Stimulated activated naive CD8-positive, alpha-beta T cell treated with anti-CD3 and anti-CD28 coated beads, Interleukin-15, Interleukin-2, amounts not matched to agents 100 ng/mL and 50 ng/mL, for 24 hours (primary cell): ENCODE measurements around the gene CUL1.

Source experiments
- H3K27ac Mint-ChIP-seq: one replicate; pipeline ENCODE4 v1.8.0; 2021; ENCODE audit warnings: mild to moderate bottlenecking, mixed read lengths
- H3K27me3 Mint-ChIP-seq: one replicate; pipeline ENCODE4 v1.8.0; 2021; ENCODE audit warnings: mixed read lengths
- H3K36me3 Mint-ChIP-seq: one replicate; pipeline ENCODE4 v1.8.0; 2021; ENCODE audit warnings: low read depth, mixed read lengths
- H3K4me1 Mint-ChIP-seq: one replicate; pipeline ENCODE4 v1.8.0; 2021; ENCODE audit warnings: low read depth, mixed read lengths
- H3K4me3 Mint-ChIP-seq: one replicate; pipeline ENCODE4 v1.8.0; 2021; ENCODE audit warnings: mild to moderate bottlenecking, mixed read lengths
- H3K9me3 Mint-ChIP-seq: one replicate; pipeline ENCODE4 v1.8.0; 2021; ENCODE audit warnings: mixed read lengths

Gene CUL1

DNA sequence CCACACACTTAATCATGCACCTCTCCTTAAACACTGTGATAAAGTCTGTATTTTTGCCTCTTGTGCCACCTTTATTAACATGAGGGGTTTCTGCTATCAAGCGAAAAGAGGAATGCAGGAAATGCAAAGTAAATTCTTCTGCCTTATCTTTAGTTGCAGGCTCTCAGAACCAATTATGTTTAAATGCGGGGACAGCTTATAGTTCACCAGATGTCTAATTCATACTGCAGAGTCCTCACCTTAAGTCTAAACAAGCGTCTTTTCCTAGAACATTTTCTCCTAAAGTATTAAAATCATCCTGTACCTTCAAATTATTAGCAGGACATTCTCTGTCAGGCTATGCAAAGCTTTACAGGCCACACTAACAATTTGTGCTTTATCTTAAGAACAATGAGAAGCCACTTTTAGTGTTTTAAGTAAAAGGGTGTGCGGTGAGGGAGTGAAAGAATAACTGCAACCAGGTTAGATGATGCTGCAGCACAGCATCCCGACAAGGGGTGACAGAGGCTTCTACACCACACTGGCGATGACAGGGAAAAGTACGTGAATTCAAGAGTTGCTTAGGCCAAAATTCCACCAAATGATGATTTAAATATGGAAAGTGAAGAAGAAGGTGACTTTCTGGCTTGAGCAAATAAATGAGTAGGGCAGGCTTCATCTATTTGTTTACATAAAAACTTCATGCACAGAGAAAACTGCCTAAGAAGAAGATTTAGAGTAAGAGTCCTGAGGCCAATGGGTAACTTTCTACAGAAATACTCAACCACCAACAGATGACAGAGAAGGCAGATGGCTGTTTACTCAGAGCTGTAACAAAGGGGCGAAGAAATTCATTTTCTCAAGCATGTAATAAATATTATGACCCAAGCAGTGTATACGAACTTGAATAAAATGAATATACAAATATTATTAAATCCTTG, 149.4 kb downstream of the CUL1 start:
- peaks cover 38% of the 10 kb centered on the region for H3K36me3 Mint-ChIP-seq
- no peaks in the 10 kb centered on the region for H3K27me3 Mint-ChIP-seq
- H3K27ac Mint-ChIP-seq: no peak overlapping the region
- H3K4me3 Mint-ChIP-seq: no peak overlapping the region
- H3K4me1 Mint-ChIP-seq: peaks cover 42% of the 10 kb centered on the region
- H3K9me3 Mint-ChIP-seq: no peaks in the 10 kb centered on the region

DNA sequence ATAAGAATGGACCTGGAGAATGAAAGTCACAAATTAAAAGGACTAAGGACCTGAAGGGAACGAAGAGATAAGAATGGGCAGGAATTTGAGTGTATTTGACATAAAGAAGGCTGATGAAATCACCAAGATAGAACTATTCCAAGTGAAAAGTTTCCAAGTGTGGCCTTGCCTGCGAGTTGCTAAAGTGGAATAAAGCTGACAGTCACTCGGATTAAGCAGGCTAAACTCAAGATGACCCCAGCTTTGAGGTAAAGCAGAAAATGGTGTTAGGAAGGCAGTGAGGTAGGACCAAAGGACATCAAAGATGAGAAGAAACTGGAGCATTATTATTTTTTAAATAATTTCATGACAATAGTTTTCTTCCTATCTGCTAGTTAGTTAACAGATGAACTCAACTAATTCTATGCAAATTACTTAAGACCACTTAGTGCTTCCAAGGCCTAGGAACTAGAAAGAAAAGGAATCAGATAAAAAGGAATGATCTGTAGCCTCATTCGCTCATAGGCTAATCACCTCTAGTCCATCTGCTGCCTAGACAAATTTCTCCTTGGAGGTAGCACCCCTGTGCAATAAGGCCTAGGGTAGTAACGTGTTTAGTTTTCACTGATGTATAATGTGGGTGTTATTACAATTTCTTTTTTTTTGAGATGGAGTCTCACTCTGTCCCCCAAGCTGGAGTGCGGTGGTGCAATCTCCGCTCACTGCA, 150.8 kb downstream of the CUL1 start:
- no peaks in the 10 kb centered on the region for H3K27me3 Mint-ChIP-seq
- peaks cover 33% of the 10 kb centered on the region for H3K36me3 Mint-ChIP-seq
- no peaks in the 10 kb centered on the region for H3K9me3 Mint-ChIP-seq
- H3K27ac Mint-ChIP-seq: no peak overlapping the region
- peaks cover 42% of the 10 kb centered on the region for H3K4me1 Mint-ChIP-seq
- no peak overlapping the region for H3K4me3 Mint-ChIP-seq

DNA sequence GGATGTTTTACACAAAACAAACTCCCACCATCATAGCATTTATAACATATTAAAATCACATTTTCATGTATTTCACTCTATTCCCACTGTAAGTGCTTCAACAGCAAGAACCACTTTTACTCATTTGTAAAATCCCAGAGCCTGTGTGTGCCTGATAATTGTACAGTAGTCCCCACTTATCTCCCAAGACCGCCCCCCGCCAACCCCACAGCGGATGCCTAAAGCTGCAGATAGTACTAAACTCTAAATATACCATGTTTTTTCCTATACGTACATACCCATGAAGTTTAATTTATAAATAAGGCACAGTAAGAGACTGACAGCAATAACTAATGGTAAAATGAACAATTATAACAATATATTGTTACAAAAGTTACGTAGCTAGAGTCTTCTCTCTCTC, 151.9 kb downstream of the CUL1 start:
- H3K9me3 Mint-ChIP-seq: no peaks in the 10 kb centered on the region
- peaks cover 25% of the 10 kb centered on the region for H3K36me3 Mint-ChIP-seq
- peaks cover 47% of the 10 kb centered on the region for H3K4me1 Mint-ChIP-seq
- no peak overlapping the region for H3K27ac Mint-ChIP-seq
- no peaks in the 10 kb centered on the region for H3K27me3 Mint-ChIP-seq
- no peak overlapping the region for H3K4me3 Mint-ChIP-seq
